K562 (cell line): Measurements from ENCODE around the gene ASCC3.

Experiments used
- CTCF ChIP-seq, 3 experiments: IDR thresholded peaks in 2 of 3; conservative IDR thresholded peaks in 1 of 3; 2 replicates each; pipeline ENCODE4 v1.5.1; 2011 to 2012; ENCODE audit warnings: low read length in 3 of 3, mild to moderate bottlenecking in 3 of 3, control low read depth in 2 of 3, improper control_type of control experiment in 1 of 3, inconsistent platforms in 1 of 3, low read depth in 1 of 3, mixed read lengths in 1 of 3, moderate library complexity in 1 of 3; ENCODE audit not compliant: insufficient read depth in 2 of 3
- E2F6 ChIP-seq, 2 experiments: IDR thresholded peaks; 2 replicates each; pipeline ENCODE4 v1.6.1; 2011; ENCODE audit warnings: borderline replicate concordance in 1 of 2, control low read depth in 1 of 2, low read depth in 1 of 2, low read length in 1 of 2, mild to moderate bottlenecking in 1 of 2, mixed read lengths in 1 of 2, moderate library complexity in 1 of 2; ENCODE audit not compliant: insufficient read depth in 1 of 2, insufficient read length in 1 of 2, poor library complexity in 1 of 2, severe bottlenecking in 1 of 2; ENCODE audit errors: extremely low read depth in 1 of 2
- EP300 ChIP-seq: IDR thresholded peaks from 2 replicates; pipeline ENCODE4 v1.6.1; 2012; ENCODE audit warnings: low read length, improper control_type of control experiment
- MTA1 ChIP-seq: fragments of 450-650 bp; IDR thresholded peaks from 2 replicates; pipeline ENCODE4 v1.6.1; 2017; ENCODE audit warnings: borderline replicate concordance
- ZBTB33 ChIP-seq: sonication (generic); formaldehyde crosslinking; IDR thresholded peaks from 2 replicates; pipeline ENCODE4 v1.8.1; 2023; ENCODE audit warnings: mild to moderate bottlenecking, missing genetic modification reagents

GRCh38 chr6:100469101-100469859 lies 411.8 kb downstream of the ASCC3 start:
- no peak for TF ChIP-seq CTCF (IDR thresholded peaks at IDR 0.05 in 2 of 3, conservative IDR thresholded peaks at IDR 0.05 in 1 of 3; ENCODE audit: insufficient read depth in 2 of 3, low read depth in 1 of 3, low read length in 3 of 3)
- no peak for TF ChIP-seq MTA1
- no peak for TF ChIP-seq E2F6 (IDR thresholded peaks at IDR 0.05; ENCODE audit: borderline replicate concordance in 1 of 2, extremely low read depth in 1 of 2, insufficient read depth in 1 of 2, insufficient read length in 1 of 2, low read depth in 1 of 2, low read length in 1 of 2, poor library complexity in 1 of 2, severe bottlenecking in 1 of 2)
- TF ChIP-seq ZBTB33 (CRISPR knock-in tag): no peak
- TF ChIP-seq EP300: no peak
